Activated CD4-positive, alpha-beta T cell treated with anti-CD3 and anti-CD28 coated beads, Interleukin-2, amount 10 ng/mL, durations not matched to agents 24 days and 14 days (primary cell): ENCODE results near the gene FAM222A. TPM values are rescaled to one million over a fixed set of nuclear protein-coding genes. Genes with fewer than 3 reads are reported as not detected.

Experiments used
- DNase-seq: peaks from one replicate; pipeline ENCODE4 v3.0.0; 2022
- H3K27ac Mint-ChIP-seq: one replicate; pipeline ENCODE4 v1.8.0; 2022; ENCODE audit warnings: mild to moderate bottlenecking, mixed read lengths
- H3K27me3 Mint-ChIP-seq: one replicate; pipeline ENCODE4 v1.8.0; 2022; ENCODE audit warnings: mixed read lengths
- H3K36me3 Mint-ChIP-seq: one replicate; pipeline ENCODE4 v1.8.0; 2022; ENCODE audit warnings: low read depth, mild to moderate bottlenecking, mixed read lengths
- H3K4me1 Mint-ChIP-seq: one replicate; pipeline ENCODE4 v1.8.0; 2021; ENCODE audit warnings: mixed read lengths
- H3K4me3 Mint-ChIP-seq: one replicate; pipeline ENCODE4 v1.8.0; 2022; ENCODE audit warnings: mild to moderate bottlenecking, moderate library complexity, mixed read lengths
- H3K9me3 Mint-ChIP-seq: one replicate; pipeline ENCODE4 v1.8.0; 2021; ENCODE audit warnings: mixed read lengths
- intact Hi-C: fragments of 100-400 bp; cut with micrococcal nuclease; formaldehyde crosslinking; loops from one replicate; pipeline ENCODE4 v1.15.1; 2023
- total RNA-seq: library from RNA; stranded (reverse); gene quantifications from 2 replicates; pipeline ENCODE4 v1.2.3, GENCODE V29; 2022

The FAM222A gene
- total RNA-seq, 1 donor from 2014 or later: 1.3 TPM

DNA sequence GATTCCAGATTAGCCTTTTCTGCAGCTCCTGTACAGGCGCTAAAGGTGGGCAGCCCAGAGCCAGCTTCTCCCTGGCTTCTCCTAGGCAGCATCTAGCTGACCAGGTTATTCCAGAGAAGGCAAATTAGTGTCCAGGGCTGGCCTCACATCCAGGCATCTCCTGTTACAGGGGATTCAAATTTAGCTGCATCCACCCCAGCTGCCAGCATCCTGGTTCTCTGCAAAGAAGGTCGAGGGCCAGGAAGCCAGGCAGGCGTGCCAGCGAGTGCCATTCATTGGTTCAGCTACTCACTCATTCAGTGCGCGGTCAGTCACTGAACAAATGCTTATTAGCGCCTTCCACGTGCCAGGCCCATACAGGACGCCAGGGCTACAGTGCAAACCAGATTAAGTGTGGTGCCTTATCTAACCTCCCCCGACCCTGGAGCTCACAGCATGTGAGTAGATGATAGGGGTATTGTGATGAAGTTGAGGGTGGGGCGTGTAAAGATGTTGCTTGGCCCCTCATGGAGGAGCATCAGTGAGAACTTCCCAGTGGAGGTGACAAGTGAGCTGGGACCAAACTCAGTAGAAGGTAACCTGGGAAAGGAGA, 15.7 kb upstream of the FAM222A start:
- Mint-ChIP-seq H3K4me1 (no peaks in the 10 kb centered on the region), H3K36me3 (no peaks in the 10 kb centered on the region), H3K27ac (no peak overlapping the region), H3K9me3 (no peaks in the 10 kb centered on the region), H3K27me3 (peaks cover 2% of the 10 kb centered on the region), H3K4me3 (no peak overlapping the region)
- intact Hi-C loops: no loop called here
- no peak for DNase-seq

DNA sequence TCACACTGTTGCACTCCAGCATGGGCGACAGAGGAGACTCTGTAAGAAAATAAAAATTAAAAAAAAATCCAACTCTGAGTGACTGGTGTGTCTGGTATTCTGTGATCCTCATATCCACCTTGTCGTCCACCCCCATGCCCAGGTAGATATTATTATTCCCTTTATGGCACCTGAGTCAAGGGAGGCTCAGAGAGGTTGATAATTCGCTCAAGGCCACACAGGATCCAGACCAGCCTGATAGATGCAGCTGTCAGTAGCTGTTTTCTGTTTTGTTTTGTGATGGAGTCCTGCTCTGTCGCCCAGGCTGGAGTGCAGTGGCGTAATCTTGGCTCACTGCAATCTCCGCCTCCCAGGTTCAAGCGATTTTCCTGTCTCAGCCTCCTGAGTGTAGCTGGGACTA, 14.8 kb upstream of the FAM222A start:
- no peaks in the 10 kb centered on the region for H3K9me3 Mint-ChIP-seq
- intact Hi-C loops: no loop called here
- H3K27ac Mint-ChIP-seq: no peak overlapping the region
- H3K4me1 Mint-ChIP-seq: no peaks in the 10 kb centered on the region
- no peaks in the 10 kb centered on the region for H3K36me3 Mint-ChIP-seq
- no peak for DNase-seq
- no peak overlapping the region for H3K4me3 Mint-ChIP-seq
- no peaks in the 10 kb centered on the region for H3K27me3 Mint-ChIP-seq

DNA sequence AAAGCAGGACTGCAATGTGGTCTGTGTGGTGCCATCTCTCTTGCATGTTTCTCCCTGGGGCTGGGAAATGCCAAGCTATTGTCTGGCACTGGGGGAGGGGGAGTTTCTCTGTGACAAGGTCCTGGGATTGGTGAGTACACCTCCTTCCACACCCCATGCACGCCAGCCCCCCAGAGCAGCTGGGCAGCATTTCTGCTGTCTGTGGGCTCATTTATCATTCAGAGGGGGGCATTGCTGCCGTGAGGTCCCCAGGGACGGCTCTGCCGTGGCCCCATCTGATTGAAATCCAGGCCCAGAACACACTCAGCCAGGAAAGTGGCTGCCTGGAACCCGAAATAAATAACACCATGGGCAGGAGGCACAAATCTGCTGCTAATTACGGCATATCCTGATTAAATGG, 12.6 kb upstream of the FAM222A start:
- H3K4me1 Mint-ChIP-seq: no peaks in the 10 kb centered on the region
- H3K27ac Mint-ChIP-seq: no peak overlapping the region
- H3K36me3 Mint-ChIP-seq: no peaks in the 10 kb centered on the region
- H3K27me3 Mint-ChIP-seq: peaks cover 2% of the 10 kb centered on the region
- intact Hi-C loops: no loop called here
- no peak overlapping the region for H3K4me3 Mint-ChIP-seq
- no peaks in the 10 kb centered on the region for H3K9me3 Mint-ChIP-seq
- no peak for DNase-seq

DNA sequence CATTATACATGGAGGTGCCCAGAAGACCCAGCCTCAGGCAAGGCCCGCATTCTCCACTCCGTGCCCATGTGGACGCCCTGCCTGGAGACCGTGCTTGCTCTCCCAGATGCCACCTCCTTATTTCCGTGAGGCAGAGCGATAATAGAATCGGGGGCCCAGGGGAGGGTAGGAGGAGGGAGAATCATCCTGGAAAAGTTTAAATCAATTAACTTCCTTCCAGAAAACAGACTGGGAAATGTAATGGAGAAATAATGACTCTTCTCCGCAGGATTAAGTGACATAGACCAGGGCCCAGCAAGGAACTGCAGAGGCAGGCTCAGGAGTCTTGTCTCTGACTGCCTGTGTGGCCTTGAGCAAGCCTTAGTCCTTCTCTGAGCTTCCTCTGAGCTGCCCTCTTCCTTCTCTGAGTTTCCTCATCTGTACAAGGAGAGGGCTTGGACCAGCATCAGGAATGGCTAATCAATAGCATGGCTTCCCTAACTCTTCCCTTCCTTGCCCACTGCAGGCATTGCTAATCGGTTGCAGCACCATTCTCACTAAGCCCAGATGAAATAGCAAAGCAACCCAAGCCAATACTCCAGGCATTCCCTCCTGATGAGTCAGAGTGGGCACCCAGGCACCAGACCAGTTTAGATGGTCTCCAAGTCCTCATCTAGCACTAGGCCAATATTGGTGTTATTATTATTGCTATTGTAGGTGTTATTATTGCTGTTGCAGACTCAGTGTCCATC, 11.3 kb upstream of the FAM222A start:
- Mint-ChIP-seq H3K27me3 (peaks cover 2% of the 10 kb centered on the region), H3K9me3 (no peaks in the 10 kb centered on the region), H3K36me3 (no peaks in the 10 kb centered on the region), H3K4me1 (no peaks in the 10 kb centered on the region), H3K4me3 (no peak overlapping the region), H3K27ac (no peak overlapping the region)
- intact Hi-C loops: no loop called here
- DNase-seq: no peak

DNA sequence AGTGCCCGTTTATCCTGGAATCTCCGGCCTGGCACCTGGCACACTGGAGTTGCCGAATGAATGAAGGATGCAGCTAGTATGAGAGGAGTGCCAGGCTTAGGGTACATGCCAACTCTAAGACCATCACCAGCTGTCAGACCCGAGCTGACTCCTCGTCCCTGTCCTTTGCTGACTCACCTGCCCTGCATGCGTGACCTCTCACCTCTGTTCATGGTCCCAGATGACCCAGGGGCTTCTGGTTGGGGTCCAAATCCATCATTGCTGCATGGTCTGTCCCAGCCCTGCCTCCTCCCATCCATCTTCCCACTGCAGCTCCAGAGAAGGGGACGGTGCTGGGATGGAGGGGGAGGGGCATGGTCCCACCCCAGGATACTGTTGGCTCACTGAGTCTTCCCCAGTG, 9.9 kb upstream of the FAM222A start:
- Mint-ChIP-seq H3K27ac (no peak overlapping the region), H3K36me3 (no peaks in the 10 kb centered on the region), H3K4me3 (no peak overlapping the region), H3K4me1 (no peaks in the 10 kb centered on the region), H3K9me3 (no peaks in the 10 kb centered on the region), H3K27me3 (peaks cover 2% of the 10 kb centered on the region)
- DNase-seq: no peak
- intact Hi-C loops: no loop called here

DNA sequence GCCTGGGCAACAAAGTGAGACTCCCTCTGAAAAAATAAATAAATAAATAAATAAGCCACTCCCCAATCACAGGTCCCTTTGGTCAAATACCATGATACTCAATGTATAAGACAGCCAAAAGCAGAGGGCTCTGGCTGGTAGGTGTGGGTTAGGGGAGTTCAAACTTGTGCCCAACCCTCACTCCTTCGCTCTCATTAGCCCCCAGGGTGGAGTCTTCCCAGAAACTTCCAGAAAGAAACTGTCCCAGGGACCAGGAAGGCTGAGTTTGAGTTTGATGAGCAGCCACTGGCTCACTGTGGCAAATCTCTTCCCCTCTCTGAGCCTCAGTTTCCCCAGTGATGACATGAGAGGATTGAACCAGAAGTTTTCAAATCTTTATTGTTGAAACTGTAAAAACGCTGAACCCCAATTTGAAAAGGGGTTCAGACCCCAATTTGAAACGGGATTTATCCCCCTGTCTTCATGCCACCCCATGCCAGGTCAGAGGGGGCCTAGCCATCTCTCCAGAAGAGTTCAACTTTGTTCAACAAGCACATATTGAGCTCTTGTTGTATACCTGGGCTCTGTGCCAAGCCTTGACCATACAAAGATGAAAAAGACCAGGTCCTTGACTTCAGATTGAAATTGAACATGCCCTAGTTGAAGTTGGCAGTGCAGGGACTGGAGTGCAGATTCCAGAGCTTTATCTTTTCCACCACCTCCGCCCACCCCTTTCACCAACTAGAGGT, 9.1 kb upstream of the FAM222A start:
- Mint-ChIP-seq H3K36me3 (no peaks in the 10 kb centered on the region), H3K9me3 (no peaks in the 10 kb centered on the region), H3K27me3 (peaks cover 2% of the 10 kb centered on the region), H3K27ac (no peak overlapping the region), H3K4me3 (no peak overlapping the region), H3K4me1 (no peaks in the 10 kb centered on the region)
- intact Hi-C loops: no loop called here
- DNase-seq: no peak

DNA sequence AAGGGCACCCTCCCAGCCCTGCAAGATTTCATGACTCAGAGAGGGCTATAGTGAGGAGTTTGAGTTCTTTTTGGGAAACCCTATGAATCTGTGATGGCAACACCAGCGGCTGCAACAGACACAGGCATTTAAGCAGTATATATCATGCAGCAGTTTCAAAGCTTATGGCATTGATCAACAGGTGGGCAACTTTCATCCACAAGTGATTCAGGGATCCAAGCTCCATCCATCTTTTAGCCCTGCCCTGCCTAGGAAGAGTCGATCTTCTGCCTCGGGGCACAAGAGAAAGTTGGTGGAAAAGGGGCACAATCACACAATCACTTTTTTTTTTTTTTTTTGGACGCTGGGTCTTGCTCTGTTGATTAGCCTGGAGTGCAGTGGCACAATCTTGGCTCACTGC, 8.3 kb upstream of the FAM222A start:
- intact Hi-C loops: no loop called here
- no peak overlapping the region for H3K27ac Mint-ChIP-seq

DNA sequence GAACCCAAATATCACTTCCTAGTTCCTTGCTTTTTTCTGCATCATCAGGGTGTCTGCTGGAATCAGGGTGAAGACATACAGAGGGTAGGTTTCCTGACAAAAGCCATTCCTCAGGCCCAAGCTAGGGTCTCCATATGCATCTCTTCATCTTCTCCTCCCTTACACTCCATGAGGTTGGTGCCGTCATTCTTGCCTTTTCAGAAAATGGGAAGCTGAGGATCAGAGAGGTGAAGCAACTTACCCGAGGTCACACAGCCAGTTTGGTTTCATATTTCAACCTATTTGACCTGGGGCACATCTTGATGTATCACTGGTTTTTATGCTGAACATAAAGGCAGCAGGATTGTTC, 7.3 kb upstream of the FAM222A start:
- H3K9me3 Mint-ChIP-seq: no peaks in the 10 kb centered on the region
- no peaks in the 10 kb centered on the region for H3K36me3 Mint-ChIP-seq
- peaks cover 13% of the 10 kb centered on the region for H3K27me3 Mint-ChIP-seq
- DNase-seq: no peak
- no peak overlapping the region for H3K27ac Mint-ChIP-seq
- intact Hi-C loops: no loop called here
- H3K4me3 Mint-ChIP-seq: no peak overlapping the region
- H3K4me1 Mint-ChIP-seq: no peaks in the 10 kb centered on the region

More for the DNA sequence above, 8.3 kb upstream of the FAM222A start:
- no peak overlapping the region for H3K4me3 Mint-ChIP-seq
- H3K36me3 Mint-ChIP-seq: no peaks in the 10 kb centered on the region
- H3K9me3 Mint-ChIP-seq: no peaks in the 10 kb centered on the region
- H3K4me1 Mint-ChIP-seq: no peaks in the 10 kb centered on the region
- no peak for DNase-seq
- peaks cover 4% of the 10 kb centered on the region for H3K27me3 Mint-ChIP-seq

DNA sequence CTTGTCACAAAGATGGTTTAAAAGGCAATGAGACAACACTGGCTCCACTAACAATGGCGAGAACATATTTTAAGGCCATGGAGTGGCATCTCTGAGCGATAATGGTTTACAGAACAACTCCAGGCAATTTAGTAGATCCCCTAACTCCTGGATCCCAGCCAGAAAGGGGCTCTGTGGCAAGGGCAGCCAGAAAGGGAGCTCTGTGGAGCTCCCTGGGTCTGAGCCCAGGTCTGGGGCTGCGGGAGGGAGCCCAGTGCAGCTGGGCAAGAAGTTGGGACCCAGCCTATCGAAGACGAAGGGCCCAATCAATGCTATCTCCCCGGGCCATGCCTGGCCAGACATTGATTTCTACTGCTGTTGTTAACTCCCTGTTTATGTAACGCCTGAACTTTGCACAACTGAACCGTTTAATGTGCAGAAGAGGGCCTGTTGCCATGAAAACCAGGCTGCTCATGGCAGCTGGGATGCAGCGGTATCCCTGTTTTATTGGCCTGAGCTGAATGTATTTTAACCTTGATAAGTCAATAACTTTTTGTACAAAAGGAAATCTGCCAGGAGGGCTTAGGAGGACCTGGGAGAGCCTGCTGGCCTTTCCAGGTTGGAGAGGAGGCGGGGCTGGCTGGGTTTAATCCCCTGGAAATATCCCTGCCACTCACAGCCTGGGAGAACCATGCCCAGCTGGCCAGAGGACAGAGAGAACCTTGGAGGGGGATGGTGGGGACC, 6.7 kb upstream of the FAM222A start:
- no peaks in the 10 kb centered on the region for H3K36me3 Mint-ChIP-seq
- H3K27me3 Mint-ChIP-seq: peaks cover 19% of the 10 kb centered on the region
- no peaks in the 10 kb centered on the region for H3K9me3 Mint-ChIP-seq
- no peak overlapping the region for H3K27ac Mint-ChIP-seq
- intact Hi-C loops: no loop called here
- H3K4me3 Mint-ChIP-seq: no peak overlapping the region
- no peaks in the 10 kb centered on the region for H3K4me1 Mint-ChIP-seq
- no peak for DNase-seq

DNA sequence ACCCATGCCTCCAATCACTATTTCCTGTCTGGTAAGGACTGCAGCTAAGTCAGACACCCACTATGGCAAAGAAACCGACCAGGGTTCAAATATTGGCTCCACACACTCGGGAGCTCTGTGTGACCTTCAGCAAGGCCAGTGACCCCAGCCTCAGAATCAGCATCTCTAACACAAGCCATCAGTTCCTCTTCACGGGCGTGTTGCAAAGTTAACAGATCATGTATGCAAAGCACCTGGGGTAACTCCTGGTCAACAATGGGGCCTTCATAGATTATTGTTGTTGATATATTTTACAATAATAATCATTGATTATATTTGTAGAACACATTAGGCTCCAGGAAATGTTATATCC, 6.2 kb upstream of the FAM222A start:
- Mint-ChIP-seq H3K27ac (no peak overlapping the region), H3K36me3 (no peaks in the 10 kb centered on the region), H3K4me3 (no peak overlapping the region), H3K27me3 (peaks cover 22% of the 10 kb centered on the region), H3K4me1 (no peaks in the 10 kb centered on the region), H3K9me3 (no peaks in the 10 kb centered on the region)
- no peak for DNase-seq
- intact Hi-C loops: no loop called here

DNA sequence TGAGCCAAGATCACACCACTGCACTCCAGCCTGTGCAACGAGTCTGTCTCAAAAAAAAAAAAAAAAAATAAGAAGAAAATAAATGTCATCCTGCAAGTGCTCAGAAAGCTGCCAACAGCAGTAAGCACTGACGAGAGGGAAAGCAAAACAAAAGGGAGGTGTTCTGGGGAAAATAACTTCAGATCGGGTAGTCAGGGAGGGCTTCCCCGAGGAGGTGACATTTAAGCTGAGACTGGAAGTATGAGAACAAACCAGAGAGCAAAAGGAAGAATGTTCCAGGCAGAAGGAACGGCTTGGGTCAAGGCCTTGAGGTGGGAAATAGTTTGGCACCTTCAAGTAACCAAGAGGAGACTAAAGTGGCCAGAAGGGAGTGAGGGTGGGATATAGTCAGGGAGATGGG, 4.7 kb upstream of the FAM222A start:
- Mint-ChIP-seq H3K9me3 (no peaks in the 10 kb centered on the region), H3K4me3 (no peak overlapping the region), H3K4me1 (no peaks in the 10 kb centered on the region), H3K27me3 (peaks cover 28% of the 10 kb centered on the region), H3K27ac (no peak overlapping the region), H3K36me3 (no peaks in the 10 kb centered on the region)
- DNase-seq: no peak
- intact Hi-C loops: no loop called here

DNA sequence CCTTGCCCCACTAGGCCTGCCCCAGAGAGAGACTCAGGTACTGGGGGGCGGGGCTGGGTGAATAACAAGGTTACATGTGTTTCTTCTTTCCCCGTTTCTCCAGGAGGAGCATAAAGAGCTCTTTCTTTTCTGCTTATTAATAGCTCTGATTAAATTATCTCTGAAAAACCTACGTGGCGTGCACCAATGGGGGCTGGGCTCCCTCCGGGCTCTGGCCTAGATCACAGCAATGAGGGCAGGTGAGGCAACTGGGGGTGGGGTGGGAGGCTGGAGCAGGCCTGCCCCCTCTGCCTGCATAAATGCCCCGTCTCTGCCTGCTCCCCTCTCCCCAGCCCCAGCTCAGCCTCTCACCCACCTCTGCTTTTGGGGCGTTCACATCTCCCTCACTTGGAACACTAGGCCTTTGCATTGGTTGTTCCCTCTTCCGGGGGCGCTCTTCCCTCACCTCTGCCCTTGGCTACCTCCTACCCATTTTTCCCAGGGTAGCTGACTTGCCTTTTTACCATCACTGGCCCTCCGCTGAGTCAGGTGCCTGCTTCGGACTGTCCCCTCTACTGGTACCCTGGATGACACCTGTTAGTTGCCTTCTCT, 4.1 kb upstream of the FAM222A start:
- Mint-ChIP-seq H3K27me3 (peaks cover 28% of the 10 kb centered on the region), H3K27ac (no peak overlapping the region), H3K4me3 (no peak overlapping the region), H3K4me1 (no peaks in the 10 kb centered on the region), H3K9me3 (no peaks in the 10 kb centered on the region), H3K36me3 (no peaks in the 10 kb centered on the region)
- intact Hi-C loops: no loop called here
- no peak for DNase-seq

DNA sequence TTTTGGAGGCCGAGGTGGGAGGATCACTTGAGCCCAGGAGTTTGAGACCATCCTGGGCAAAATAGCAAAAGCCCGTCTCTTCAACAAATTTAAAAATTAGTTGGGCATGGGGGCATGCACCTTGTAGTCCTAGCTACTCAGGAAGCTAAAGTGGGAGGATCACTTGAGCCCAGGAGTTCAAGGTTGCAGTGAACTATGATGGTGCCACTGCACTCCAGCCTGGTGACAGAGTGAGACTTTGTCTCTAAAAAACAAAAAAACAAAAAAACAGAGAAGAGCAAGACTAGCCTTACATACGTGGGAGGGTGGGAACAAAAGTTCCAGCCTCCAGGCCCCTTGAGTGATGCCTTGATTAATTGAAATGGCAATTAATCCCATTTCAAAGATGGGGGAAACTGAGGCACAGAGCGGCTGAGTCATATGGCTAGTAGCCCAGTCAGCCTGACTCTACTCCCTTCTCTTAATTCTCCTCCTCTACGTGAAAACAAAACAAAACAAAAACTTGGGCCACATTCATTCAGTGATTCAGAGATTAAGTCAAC, 3.3 kb upstream of the FAM222A start:
- H3K27me3 Mint-ChIP-seq: peaks cover 30% of the 10 kb centered on the region
- no peak for DNase-seq
- H3K9me3 Mint-ChIP-seq: no peaks in the 10 kb centered on the region
- intact Hi-C loops: no loop called here
- H3K4me1 Mint-ChIP-seq: no peaks in the 10 kb centered on the region
- no peak overlapping the region for H3K4me3 Mint-ChIP-seq
- no peaks in the 10 kb centered on the region for H3K36me3 Mint-ChIP-seq
- no peak overlapping the region for H3K27ac Mint-ChIP-seq
